Measurements from ENCODE around the gene DST.
"Not testable (repeated sequence)": the region's sequence is repeated elsewhere in the genome, so short reads cannot be mapped to it uniquely, and the experiment has no call there.

The DST gene

DNA sequence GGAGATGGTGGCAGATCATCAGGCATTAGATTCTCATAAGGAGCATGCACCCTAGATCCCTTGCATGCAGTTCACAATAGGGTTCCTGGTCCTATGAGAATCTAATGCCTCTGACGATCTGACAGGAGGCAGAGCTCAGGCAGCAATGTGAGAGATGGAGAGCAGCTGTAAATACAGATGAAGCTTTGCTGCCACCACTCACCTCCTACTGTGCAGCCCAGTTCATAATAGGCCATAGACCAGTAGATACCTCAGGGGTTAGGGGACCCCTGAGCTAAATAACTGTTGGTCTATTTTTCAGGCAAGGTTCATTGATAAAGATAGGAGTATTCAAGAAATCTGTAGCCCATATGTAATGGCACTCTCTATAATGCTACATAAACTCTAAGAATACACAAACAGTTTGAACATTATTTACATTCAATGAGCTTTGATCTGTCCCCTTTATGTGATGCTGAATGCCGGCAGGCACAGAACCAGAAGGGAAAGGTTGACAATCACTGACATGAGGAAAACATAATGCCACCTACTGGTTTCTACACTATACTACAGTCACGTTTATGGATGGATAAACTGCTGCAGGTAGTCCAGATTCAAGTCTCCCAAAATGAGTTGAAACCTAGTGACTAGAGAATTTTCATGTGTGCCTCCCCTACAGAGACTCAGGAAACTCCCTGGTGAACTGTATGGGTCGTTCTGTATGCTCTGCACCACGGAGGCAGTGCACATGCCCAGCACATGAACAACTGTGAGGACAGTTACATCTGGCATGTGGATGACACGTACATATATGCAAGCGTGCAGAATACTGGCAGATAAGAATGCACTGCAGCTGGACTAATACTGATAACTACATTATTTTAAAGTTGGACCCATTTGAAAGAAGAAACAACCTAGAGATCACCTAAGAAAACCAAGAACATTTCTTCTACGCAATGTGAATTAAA lies 72.0 kb downstream of the DST start:
- no peak for FAIRE-seq

DNA sequence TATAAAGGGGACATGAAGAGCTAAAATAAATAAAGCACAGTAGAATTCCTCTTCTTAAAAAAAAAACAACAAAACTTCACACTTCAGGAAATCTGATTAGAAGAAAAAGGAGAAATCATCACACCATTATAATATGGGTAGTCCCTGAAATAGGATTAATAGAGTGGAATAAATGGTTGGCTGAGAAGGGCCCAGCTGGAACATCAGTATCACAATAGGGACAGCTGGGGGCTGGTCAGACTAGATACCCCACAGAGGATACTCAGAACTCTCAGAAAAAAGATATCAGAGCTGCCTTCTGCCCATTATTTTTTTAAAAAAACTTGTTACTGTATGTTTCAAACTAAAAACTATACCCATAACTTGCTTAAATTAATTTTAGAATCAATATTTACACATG lies 75.2 kb downstream of the DST start:
- no peak for FAIRE-seq

- not testable (repeated sequence) for FAIRE-seq
These were observed 80.0 kb downstream of the DST start for GRCh38 chr6:56562730-56563129.

DNA sequence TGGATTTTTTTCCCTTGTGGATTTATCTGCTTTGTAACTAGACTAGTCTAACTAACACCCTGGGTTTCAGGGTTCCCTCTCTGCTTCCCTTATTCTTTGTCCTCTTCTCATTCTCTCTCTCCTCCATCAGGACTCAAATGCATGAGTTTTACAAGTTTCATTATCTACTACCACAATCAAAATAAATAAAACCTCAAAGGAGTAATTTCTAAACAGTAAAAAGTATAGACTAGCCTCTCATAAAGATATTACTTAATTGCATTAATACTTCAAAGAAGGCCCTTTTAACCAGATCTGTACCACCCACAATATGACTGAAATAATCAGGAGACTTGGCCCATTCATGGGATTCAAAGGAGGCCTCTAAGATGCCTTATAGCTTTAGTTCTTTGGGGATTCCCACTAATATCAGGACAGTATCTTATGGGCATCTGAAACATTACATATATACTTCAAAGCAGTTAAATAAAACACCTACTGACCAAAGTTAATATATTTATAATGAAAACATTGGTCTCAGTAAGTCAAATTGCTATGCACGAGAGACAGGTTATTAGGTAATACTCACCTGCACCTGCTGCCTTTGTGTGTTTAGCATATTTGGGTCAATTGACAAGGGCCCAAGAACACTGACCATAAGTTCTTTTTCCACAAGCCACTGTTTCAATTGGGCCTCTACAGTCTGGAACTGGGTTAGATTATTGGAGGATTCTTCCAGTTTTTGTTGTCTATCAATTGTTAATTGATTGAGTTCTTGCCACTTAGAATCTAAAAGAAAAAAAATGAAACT lies 85.7 kb downstream of the DST start:
- no peak for FAIRE-seq

DNA sequence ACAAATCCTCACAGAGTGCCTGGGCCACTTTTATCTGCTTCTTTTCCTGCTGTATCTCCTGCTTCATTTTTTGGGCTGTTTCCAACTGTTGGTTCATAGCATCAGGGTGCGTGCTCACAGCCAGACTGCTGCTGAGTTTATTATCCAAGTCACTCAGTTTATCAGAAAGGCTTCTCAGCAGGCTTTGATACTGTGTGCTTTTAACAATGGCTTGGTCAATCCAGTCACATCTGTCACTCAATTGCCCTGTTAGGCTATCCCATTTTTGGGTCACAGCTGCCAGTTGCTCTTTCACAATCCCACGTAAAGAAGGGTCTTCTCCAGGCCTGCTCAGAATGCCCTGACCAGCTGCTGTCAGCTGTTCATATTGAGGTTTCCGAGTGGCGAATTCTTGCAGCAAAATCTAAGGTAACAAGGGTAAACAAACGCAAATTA lies 87.2 kb downstream of the DST start:
- FAIRE-seq = no peak

- FAIRE-seq = no peak
These were observed 90.2 kb downstream of the DST start for GRCh38 chr6:56552187-56553130.

DNA sequence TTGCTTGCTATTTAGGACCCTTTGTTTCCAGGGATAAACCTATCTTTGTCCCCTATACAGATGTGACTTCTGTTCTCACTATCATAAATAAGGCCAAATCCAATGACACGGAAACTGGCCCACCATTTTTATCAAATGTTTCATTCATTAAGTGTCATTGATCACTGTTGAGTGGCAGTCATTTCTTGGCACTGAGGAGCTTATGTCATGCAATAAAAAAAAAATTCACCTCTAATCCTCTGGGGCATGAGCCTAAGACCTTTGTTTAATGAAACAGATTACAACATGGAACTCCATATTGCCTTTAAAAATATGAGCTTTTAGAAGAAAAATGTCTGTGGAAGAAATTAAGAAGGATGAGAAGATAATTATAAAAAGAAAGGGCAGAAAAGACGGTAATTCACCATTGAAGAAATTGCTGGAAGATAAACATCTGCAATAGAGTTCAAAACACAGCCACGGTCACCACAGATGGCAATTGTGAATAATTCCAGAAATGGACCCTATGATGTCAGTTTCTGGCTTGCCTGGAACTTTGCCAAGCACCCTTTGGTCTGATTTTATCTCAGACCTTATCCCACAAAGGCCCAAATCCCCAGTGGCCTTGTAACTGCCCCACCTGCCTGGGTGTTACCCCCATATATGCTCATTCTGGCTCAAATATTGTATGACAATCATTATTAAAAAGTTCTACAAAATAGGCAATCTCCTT lies 91.1 kb downstream of the DST start:
- FAIRE-seq = no peak

- FAIRE-seq = no peak
These were observed 92.4 kb downstream of the DST start for GRCh38 chr6:56550301-56550700.

- no peak for FAIRE-seq
These were observed 93.7 kb downstream of the DST start for GRCh38 chr6:56549014-56549413.

GRCh38 chr6:56547687-56548086 lies 95.0 kb downstream of the DST start:
- no peak for FAIRE-seq

DNA sequence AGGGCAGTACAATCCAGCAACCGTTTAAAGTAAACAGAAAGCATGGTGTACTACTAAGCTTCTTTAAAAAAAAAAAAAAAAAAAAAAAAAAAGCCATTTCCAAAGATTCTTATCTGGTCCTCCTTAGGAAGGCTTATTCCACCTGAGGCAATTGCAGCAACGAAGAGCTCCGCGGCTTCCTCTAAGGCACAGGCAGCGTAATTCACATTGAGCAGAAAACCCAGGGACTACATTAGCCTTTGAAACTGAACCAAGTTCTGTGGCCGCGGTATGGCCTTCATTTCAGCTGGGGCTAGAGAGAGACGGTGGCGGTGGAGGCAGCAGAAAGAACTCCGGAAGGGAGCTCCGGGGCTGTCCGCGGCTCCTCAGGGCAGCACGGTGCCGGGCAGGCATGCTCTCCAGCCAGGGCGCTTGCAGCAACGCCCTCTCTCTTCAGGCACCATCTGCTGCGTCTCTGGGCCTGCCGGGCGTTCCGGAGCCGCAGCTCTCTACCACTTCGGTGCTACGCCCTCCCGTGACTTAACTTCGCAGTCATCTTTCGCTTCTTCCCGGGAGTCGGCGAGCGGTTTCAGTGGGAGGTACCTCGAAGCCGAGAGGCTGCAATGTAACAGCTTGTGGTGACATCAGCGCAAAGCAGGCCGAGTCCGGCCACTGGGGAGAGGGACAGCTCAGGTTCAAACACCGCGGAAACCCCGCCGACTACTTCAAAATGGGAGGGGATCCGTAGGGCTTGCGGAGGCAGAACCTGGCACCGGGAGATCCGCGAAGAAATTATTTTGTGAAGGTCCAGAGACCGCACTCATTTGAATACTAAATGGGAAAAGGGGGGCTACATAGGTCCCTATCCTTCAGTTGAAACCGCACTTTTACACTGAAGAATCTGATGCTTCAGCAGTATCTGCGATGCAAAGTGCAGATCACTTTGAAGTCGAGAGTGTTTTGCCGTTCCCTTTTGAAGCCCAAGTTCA lies 100.0 kb downstream of the DST start:
- FAIRE-seq = no peak

DNA sequence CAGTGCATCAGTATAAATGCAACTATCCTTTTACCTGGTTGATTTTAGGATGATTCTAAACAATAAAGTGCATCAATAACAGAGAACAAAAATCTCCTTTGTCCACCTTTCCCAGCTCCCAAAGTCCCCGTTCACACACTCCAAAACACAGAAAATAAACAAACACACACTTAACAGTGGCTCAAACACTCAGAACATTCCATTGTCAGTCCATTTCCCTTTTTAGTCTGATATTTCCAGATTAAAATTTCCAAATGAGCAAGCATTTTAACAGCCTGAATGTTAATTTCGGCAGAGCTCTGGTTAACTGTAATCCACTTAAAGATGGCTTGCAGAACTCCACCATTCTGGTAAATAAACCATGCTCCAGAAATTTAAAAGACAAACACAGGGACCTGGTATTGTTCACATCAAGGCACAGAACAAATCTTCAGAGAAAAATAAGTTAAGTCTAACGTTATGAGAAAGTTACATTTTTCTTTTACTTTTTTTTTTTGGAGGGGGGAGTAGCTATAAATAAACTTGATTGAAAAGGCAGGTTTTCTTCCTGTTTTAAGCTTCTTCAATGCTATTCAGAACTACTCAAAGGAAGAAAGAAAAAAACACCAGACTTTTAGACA lies 100.8 kb downstream of the DST start:
- FAIRE-seq = no peak

DNA sequence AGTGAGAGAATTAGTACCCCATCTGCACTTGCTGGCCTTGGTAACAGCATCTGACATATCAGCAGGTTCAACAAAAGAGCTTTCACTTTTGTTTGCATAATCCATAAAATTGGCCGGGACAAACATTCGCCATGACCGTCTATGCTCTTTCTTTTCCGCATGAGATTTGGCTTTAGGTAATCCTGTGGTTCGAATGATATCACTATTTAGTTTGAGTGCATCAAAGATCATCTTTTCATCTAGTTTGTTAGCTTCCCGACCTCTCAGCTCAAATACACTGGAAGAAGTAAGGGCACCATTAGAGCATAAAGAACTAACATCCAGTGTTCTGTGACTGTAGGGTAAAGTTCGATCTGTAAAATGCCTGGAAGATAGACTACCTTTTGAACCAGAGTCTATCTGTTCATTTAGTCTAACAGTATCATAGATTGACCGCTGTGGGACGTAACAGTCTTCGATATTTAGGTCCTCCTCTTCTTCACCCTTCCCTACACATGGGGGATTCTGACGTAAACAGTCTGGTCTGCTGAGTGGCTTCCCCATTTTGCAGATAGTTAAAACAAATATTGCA lies 101.6 kb downstream of the DST start:
- no peak for FAIRE-seq

GRCh38 chr6:56540232-56541029 lies 102.3 kb downstream of the DST start:
- FAIRE-seq = no peak

DNA sequence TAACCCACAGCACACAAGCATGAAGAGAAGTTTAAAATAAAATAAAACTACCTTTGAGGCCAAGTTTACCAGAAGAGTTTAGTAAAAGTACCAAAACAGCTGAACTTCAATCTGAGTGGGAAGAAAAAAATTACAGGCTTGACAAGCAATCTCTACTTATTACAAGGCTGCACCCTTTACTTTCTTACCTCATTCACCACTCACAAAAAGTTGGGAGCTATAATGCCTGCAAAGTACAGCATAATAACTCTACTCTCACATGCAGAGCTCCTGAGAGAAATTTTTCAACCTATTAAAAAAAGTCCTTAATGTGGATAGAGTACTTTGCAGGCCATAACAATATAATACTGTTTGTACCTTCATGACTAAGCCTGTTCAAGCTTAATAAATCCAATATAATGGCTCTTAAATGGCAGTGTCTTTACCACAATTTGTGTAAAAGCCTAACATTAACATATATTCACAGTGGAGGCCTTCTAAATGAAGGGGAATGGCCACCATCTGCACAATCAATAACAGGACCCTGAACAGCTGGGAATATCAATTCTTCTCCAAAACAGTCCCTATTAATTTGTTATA lies 103.1 kb downstream of the DST start:
- no peak for FAIRE-seq

DNA sequence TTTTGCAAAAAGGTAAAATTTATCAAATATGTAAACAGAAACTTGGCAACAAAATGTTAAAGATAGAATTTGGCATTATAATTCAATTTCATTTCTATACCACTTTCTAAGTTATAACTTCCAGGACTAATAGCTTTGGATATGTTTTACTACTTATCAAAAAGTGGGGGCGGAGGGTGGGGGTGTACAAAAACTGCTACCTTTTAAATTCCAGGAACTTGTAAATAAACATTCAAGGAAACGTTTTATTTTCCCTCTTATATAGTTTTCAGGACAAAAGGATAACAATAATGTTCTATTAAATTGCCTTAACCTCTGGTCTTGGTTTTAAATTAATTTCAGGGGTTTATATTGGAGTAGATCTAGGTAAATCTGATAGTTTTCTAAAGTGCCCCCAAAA lies 103.8 kb downstream of the DST start:
- no peak for FAIRE-seq

- FAIRE-seq = no peak
These were observed 105.4 kb downstream of the DST start for GRCh38 chr6:56537223-56537770.

- FAIRE-seq = no peak
These were observed 106.2 kb downstream of the DST start for GRCh38 chr6:56536536-56536935.
